GM21447 (cell line): ENCODE measurements around the gene CD164.
"Not testable (repeated sequence)": the region's sequence is repeated elsewhere in the genome, so short reads cannot be mapped to it uniquely, and the experiment has no call there.

Experiments used
- ATAC-seq: cut with Tn5 transposase; IDR thresholded peaks from one replicate; pipeline ENCODE4 v1.9.1; 2021; ENCODE audit not compliant: unreplicated experiment

CD164 gene

DNA sequence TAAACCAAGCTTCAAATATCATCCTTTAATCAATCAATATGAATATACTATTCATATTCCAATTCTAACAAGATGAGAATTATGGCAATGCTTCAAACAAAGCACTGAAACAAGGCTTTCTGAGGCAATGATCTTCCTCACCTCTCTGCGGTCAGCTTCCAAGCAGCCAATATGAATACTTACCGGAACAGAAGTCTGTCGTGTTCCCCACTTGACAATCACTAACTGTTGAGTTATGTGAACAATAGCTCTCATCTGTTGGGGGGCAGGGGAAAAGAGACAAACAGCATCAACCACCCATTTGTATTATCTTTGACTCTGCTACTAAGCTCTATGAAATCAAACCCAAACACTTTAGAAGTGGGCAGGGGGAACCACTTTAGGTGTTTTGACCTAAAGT is 4.5 kb downstream of the CD164 start:
- ATAC-seq: no peak

DNA sequence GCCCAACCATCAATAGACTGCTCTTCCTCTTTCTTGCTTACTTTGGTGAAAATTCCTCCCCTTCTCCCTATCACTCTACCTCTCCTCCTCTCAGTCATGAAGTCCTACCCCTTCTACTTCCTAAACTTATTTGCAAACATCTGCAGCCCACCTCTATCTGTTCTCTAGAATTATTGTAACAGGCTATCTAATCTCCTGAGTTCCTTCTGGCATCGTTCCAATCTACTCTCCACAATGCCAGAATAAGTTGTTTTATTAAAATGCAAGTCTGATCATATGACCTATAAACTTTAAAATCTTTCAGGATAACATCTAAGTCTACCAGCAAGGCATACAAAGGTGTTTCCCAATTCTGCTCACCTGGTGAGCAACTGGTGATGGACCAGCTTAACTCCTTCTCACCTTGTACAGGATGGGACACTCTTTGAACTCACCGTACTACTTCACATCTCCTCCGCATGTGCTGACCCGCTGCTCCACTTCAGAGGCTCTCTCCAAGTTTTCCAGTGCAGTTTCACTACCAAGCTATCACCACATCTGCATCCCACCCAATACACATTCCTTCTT is 7.9 kb downstream of the CD164 start:
- no peak for ATAC-seq

DNA sequence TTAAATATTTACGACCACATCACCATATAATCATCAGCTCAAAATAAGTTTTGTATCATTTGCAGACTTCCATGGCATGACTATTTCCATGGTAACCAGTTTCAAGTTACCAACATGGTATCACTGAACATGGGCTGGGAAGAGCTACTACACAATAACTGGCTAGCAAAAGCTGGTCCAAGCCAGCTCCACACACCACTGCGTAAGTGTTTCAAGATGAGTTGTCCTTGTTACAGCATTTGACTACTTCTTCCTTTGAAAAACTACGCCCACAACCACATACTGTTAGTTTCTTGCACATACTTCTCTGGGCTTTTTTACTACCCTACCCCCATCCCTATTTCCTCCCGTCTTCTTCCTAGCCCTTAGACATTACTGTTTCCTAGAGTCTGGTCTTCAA is 8.5 kb downstream of the CD164 start:
- peak; percentile 95 for ATAC-seq

GRCh38 chr6:109373331-109373730 is 8.9 kb downstream of the CD164 start:
- no peak for ATAC-seq

DNA sequence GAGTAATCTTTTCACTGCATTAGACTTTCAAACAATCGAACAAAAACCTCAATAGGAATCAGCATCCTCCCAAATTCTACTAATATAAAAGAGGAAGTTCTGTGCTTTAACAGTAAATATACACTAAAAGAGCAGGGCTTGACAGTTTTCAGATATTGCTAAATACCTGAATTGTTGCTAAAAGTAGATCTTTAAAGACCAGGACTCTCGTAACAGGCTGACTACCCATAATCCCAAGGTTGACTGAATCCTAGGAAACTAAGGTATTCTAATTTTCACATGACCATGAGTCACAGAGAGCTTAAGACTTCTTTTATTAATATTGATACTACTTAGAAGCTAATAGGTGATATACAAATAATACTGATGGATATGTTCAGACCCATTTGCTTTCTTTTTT is 10.1 kb downstream of the CD164 start:
- ATAC-seq: no peak

DNA sequence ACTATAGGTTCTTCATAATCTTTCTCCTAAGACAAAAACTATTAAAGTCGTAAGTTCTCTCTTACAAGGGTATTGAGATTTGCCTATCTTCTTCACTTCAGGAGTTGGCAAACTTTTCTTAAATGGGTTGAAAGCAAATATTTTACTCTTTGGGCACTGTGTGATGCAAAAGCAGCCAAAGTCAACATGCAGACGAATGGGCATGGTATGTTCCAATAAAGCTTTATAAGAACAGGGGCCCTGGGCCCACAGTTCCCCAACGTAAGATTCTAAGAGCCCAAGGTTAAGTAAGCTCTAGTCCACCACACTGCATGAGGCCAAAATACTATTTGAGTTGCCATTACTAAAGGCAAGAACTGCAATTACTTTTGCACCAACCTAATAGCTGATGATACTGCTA is 11.5 kb downstream of the CD164 start:
- no peak for ATAC-seq

- ATAC-seq: no peak
Observed at GRCh38 chr6:109370336-109370735, 11.9 kb downstream of the CD164 start.

GRCh38 chr6:109369728-109370127 is 12.5 kb downstream of the CD164 start:
- no peak for ATAC-seq

DNA sequence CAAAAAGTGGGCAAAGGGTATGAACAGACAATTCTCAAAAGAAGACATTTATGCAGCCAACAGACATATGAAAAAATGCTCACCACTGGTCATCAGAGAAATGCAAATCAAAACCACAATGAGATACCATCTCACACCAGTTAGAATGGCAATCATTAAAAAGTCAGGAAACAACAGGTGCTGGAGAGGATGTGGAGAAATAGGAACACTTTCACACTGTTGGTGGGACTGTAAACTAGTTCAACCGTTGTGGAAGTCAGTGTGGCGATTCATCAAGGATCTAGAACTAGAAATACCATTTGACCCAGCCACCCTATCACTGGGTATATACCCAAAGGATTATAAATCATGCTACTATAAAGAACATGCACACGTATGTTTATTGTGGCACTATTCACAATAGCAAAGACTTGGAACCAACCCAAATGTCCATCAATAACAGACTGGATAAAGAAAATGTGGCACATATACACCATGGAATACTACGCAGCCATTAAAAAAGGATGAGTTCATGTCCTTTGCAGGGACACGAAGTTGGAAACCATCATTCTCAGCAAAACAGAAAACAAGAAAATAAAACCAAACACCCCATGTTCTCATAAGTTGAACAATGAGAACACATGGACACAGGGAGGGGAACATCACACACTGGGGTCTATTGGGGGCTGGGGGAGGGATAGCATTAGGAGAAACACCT is 17.7 kb downstream of the CD164 start:
- not testable (repeated sequence) for ATAC-seq

DNA sequence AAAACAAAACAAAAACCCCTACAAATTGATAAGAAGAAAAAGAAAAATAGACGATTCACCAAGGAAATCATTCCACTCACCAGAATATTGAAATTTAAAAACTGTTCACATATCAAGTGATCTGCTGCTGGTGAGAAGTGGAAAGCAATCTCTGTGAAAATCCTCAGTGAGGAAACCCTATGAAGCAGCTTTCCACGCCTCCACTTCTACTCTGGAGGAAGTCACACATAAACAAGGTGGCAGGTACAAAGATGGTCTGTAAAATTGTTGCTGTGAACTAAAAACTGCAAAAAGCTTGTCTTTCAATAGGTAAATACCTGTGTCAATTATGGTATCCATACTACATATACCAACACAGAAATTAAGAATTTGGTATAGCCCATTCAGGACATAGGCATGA is 18.5 kb downstream of the CD164 start:
- no peak for ATAC-seq

DNA sequence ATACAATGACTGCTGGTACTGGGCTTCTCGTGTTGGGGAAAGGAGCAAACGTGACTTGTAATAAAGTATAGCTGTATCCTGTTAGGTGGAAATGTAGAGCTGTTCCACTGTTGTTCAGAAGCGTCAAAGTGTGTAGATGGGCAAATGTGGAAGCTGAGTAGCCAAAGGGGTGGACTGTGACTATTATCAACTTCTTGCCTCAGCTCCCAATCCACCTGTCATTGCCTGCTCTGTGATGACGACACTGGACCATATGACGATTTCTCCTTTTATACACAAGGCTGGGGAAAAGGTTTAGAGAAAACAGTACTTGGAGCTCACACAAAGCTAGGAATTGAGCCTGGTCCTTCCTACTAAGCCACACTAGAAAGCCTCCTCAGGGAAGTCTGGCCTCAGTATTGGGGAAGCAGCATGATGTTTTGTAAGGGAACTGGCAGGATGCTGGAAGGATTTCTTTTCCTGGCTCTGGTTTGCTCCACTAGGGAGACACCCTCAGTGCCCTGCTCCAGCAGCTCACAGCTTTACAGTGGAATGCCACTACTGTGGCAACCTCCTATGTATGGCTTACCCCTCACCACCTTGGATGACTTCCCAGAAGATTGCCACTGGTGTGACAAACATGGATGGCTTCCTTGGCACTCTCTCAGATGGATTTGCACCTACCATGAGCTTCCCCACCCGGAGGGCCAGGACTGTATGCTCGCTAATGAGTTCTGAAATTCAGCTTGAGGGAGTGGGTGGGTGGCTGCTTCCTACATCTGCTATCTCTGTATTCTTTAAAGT is 20.0 kb downstream of the CD164 start:
- ATAC-seq: no peak

GRCh38 chr6:109360791-109361190 is 21.5 kb downstream of the CD164 start:
- ATAC-seq: no peak

DNA sequence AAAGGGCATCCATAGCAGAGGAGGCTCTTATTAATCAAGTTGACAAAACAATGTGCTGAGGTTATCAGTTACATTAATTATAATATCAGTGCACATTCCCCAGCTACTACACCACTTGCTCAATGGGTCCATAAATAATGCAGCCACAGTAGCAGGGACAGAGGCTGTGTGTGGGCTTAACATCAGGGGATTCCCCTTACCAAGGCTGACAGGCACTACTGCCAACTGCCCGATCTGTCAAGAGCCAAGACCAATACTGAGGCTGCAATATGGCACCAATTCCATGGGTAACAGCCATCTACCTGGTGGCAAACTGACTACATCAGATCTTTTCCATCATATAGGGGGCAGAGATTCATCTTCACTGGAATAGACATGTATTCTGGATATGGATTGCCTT is 22.0 kb downstream of the CD164 start:
- no peak for ATAC-seq

DNA sequence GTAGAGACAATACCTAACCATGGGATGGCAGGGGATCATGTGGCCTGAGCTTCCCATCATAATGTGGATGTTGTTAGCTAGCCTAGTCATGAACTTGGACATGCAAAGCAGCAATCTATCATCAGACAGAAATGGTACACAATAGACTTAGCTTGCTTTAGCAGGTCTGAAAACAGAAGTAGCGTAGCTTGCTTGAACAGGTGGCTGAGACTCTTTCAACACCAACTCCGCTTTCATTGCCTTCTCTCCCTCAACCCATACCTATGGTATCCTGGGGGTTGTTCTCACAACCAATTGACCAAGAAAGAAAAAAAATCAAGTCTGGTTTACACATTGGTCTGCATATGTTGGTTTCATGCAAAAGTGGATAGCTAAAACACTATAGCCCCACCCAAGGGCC is 23.0 kb downstream of the CD164 start:
- ATAC-seq: no peak

GRCh38 chr6:109358204-109358603 is 24.1 kb downstream of the CD164 start:
- ATAC-seq: no peak

DNA sequence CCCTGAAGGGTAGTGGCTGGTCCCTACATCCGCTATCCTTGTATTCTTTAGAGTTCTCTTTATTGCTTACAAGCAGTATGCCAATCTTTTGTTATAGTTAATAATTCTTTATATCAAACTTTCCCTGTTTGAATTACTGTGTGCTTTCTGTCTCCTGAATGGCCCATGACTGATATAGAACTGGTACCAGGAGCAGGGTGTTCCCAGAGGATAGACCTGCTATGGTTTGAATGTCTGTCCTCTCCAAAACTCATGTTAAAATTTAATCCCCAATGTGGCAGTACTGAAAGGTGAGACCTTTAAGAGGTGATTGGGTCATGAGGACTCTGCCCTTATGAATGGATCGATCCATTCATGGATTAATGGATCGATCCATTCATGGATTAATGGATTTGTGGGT is 26.0 kb downstream of the CD164 start:
- ATAC-seq: no peak

- no peak for ATAC-seq
Observed at GRCh38 chr6:109351231-109352130, 30.8 kb downstream of the CD164 start.

GRCh38 chr6:109349419-109349987 is 32.8 kb downstream of the CD164 start:
- no peak for ATAC-seq

- ATAC-seq: no peak
Observed at GRCh38 chr6:109348226-109348625, 34.0 kb downstream of the CD164 start.

DNA sequence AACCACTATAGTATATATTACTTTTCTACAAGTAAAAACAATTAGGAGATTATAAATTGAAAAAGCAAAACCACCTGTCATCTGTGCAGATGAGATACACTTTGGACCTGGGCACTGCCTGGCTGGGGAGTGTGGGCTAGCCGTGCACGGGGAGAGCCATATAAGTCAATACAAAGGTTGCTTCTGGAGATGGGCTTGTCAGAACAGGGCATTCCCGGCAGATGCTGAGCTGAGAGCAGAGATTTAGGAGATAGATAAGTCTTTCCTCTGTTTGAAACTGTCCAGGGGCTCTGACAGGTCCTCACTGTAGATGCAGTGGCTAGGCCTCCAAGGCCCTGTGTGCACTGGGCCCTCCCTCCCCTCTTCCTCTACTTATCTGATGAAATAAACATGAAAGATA is 34.5 kb downstream of the CD164 start:
- no peak for ATAC-seq

DNA sequence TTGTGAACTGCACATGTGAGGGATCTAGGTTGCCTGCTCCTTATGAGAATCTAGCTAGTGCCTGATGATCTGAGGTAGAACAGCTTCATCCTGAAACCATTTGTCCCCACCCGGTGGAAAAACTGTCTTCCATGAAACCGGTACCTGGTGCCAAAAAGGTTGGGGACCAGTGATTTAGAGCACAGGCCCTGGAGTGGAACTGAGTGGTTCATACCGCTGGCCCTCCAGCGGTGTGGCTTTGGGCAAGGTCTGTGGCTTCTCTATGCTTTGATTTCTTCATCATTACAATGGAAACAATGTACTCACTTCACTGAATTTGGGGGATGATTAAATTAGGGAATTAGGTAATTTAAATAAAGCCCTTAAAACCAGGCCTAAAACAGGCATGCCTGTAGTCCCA is 36.3 kb downstream of the CD164 start:
- ATAC-seq: no peak
